Gastroesophageal sphincter (tissue), 4 donors: ENCODE results near the gene XKR7. TPM values are rescaled to one million over a fixed set of nuclear protein-coding genes. Genes with fewer than 3 reads are reported as not detected.
A peak's percentile ranks its signal among the peaks of the same experiment; 100 is the strongest.

Experiments
- ATAC-seq: fragments of 150-250 bp; one replicate; pipeline ENCODE4 v1.9.1; 2016; ENCODE audit warnings: mild to moderate bottlenecking, moderate library complexity
- H3K27ac ChIP-seq, 4 donors: fragments of 200-600 bp; sonication (generic) in 3 of 4; 1 replicate in 3 of 4; 2 replicates in 1 of 4; pipeline ENCODE4 v1.5.1; 2016 to 2019
- H3K27me3 ChIP-seq: fragments of 200-600 bp; sonication (generic); one replicate; pipeline ENCODE4 v1.5.1; 2019
- H3K36me3 ChIP-seq, 2 donors: fragments of 200-600 bp; sonication (generic); one replicate each; pipeline ENCODE4 v1.5.1; 2019; ENCODE audit warnings: control low read depth in 1 of 2
- H3K4me1 ChIP-seq, 3 donors: fragments of 200-600 bp; sonication (generic); 1 replicate in 2 of 3; 2 replicates in 1 of 3; pipeline ENCODE4 v1.5.1; 2016 to 2019; ENCODE audit warnings: control low read depth in 2 of 3
- H3K4me3 ChIP-seq, 2 donors: fragments of 200-600 bp; sonication (generic); one replicate each; pipeline ENCODE4 v1.5.1; 2019; ENCODE audit warnings: mild to moderate bottlenecking in 1 of 2, moderate library complexity in 1 of 2
- H3K9me3 ChIP-seq, 3 donors: fragments of 200-600 bp; sonication (generic); one replicate each; pipeline ENCODE4 v1.5.1; 2017 to 2019; ENCODE audit warnings: control low read depth in 2 of 3
- EP300 ChIP-seq: sonication (generic); formaldehyde crosslinking; IDR thresholded peaks from one replicate; pipeline ENCODE4 v1.6.1; 2017; ENCODE audit warnings: antibody characterized with exemption, mild to moderate bottlenecking
- POLR2A ChIP-seq, 2 donors: fragments of 450-650 bp; IDR thresholded peaks; one replicate each; pipeline ENCODE4 v1.6.1; 2017; ENCODE audit warnings: antibody characterized with exemption in 2 of 2, mild to moderate bottlenecking in 2 of 2, moderate library complexity in 1 of 2
- POLR2AphosphoS5 ChIP-seq: sonication (generic); formaldehyde crosslinking; IDR thresholded peaks from one replicate; pipeline ENCODE4 v1.6.1; 2017; ENCODE audit warnings: antibody characterized with exemption
- WGBS, 2 donors: methylation state at CpG; one replicate each; pipeline ENCODE4 v1.1.5; 2018; ENCODE audit warnings: low coverage in 1 of 2; 5-methylcytosine and 5-hydroxymethylcytosine counted together
- total RNA-seq, 4 donors: library from RNA; depleted of rRNA; stranded (reverse); fragments of >200 nt; gene quantifications; one replicate each; pipeline ENCODE4 v1.1.0, GENCODE V29; 2016
- TF ChIP-seq, protein P1 (sequence below), 4 experiments: fragments of 200-600 bp in 2 of 4; fragments of 450-650 bp in 2 of 4; sonication (generic) in 1 of 4; IDR thresholded peaks; one replicate each; pipeline ENCODE4 v1.5.1; 2017 to 2019; ENCODE audit warnings: antibody characterized with exemption in 4 of 4, mild to moderate bottlenecking in 2 of 4, moderate library complexity in 2 of 4

XKR7 gene
- total RNA-seq, 4 donors from 2014 or later, result 0.04 to 0.07 TPM; not detected in 2

DNA sequence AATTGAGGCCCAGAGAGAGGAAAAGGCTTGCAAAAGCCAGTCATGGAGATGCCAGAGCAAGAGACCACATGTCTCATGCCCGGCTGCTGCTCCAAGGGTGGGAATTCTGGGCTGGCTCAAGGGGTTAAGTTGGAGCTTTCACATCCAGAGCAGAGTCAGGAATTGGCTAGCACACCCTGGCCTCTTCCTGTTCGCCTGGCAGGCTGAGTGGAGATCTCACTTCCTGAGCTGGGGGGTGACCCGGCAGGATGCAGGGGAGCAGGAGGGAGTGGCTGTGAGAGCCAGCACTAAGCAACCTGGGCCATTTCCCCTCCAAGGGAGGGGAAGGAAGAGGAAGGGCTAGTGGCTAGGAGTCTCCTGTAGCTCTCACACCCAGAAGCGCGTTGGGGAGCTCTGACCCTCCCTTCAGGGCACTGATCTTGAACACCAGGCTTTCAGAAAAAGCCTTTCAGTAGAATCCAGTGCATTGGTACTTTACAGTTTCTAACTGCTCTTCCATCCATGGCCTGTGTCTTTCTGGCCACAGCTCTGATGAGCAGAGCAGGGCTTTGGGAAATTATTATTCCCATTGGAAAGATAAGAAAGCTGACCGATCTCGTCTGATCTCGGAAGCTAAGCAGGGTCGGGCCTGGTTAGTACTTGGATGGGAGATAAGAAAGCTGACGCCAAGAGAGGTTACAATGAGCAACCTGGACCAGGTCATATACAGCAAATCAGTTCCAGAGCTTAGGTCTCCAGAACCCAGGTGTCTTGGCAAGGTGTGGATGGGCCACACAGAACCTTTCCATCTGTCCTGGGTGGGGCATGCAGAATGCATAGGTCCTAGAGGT lies 40.1 kb downstream of the XKR7 start:
- WGBS, 2 donors, result 23 to 41% methylated on average over 3 to 7 of the region's 10 CpGs
- H3K27me3 ChIP-seq, result peaks cover 60% of the 10 kb centered on the region
- H3K27ac ChIP-seq, result peak overlapping the region in 3 of 4 donors; percentile 29 to 54 (median 49)
- H3K4me3 ChIP-seq, result no peak overlapping the region
- no peak for TF ChIP-seq EP300
- TF ChIP-seq POLR2AphosphoS5, result peak; percentile 6
- H3K4me1 ChIP-seq, result peaks cover 0 to 5% (median 0%) of the 10 kb centered on the region in 3 donors
- ATAC-seq, result peak; percentile 86
- H3K36me3 ChIP-seq, result no peaks in the 10 kb centered on the region
- H3K9me3 ChIP-seq, result no peaks in the 10 kb centered on the region

DNA sequence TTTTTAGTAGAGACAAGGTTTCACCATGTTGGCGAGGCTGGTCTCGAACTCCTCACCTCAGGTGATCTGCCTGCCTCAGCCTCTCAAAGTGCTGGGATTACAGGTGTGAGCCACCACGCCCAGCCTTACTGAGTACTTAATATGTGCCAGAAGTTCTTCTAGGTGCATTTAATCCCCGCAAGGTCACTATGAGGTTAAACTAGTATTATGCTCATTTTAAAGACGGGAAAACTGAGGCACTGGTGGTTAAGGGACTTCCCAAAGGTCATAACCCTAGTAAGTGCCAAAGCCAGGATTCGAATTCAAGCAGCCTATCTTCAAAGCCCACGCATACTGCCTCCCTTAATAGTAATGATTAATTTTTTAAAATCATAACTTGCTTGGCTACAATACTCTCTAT lies 41.6 kb downstream of the XKR7 start:
- no peak for TF ChIP-seq POLR2AphosphoS5
- no peak for TF ChIP-seq POLR2A (IDR thresholded peaks at IDR 0.05)
- TF ChIP-seq, protein P1, sequence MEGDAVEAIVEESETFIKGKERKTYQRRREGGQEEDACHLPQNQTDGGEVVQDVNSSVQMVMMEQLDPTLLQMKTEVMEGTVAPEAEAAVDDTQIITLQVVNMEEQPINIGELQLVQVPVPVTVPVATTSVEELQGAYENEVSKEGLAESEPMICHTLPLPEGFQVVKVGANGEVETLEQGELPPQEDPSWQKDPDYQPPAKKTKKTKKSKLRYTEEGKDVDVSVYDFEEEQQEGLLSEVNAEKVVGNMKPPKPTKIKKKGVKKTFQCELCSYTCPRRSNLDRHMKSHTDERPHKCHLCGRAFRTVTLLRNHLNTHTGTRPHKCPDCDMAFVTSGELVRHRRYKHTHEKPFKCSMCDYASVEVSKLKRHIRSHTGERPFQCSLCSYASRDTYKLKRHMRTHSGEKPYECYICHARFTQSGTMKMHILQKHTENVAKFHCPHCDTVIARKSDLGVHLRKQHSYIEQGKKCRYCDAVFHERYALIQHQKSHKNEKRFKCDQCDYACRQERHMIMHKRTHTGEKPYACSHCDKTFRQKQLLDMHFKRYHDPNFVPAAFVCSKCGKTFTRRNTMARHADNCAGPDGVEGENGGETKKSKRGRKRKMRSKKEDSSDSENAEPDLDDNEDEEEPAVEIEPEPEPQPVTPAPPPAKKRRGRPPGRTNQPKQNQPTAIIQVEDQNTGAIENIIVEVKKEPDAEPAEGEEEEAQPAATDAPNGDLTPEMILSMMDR (IDR thresholded peaks at IDR 0.05), result no peak
- TF ChIP-seq EP300, result no peak
- peak overlapping the region in 3 of 4 donors; percentile 49 to 68 (median 55) for H3K27ac ChIP-seq
- no peak for ATAC-seq

DNA sequence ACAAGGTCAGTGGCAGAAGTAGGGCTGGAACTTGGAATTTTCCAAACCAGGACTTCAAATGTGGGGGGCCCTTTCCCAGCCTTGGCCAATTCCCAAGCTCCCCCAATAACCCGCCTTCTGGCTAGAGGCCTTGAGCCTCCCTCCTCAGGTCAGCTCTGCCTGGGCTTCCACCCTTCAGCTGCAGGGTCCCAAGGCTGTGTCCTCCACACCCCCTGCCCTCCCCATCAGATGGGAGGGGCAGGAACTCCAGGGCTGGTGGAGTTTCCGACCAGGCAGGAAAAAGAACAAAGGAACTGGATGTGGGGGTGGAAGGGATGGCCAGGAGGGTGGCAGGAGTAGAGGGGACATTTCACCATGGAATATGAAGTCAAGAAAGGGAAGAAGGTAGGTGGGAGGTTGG lies 42.1 kb downstream of the XKR7 start, which contains the start of gene CCM2L:
CCM2L (plus strand) TSS at position 338 of the 400 bp plus-strand sequence; CDS start at position 355, 17 bp downstream.
- TF ChIP-seq POLR2A (IDR thresholded peaks at IDR 0.05), result no peak
- no peaks in the 10 kb centered on the region for H3K9me3 ChIP-seq
- no peaks in the 10 kb centered on the region for H3K36me3 ChIP-seq
- H3K27ac ChIP-seq, result peak within 1 kb of the TSS in 3 of 4 donors; percentile 49 to 68 (median 55)
- no CpG with 5 or more reads among the region's 2 CpGs for WGBS, 2 donors
- H3K4me3 ChIP-seq, result peak within 1 kb of the TSS in 1 of 2 donors; percentile 42
- H3K27me3 ChIP-seq, result peaks cover 81% of the 10 kb centered on the region
- peak; percentile 30 for ATAC-seq
- H3K4me1 ChIP-seq, result peaks cover 0 to 5% (median 0%) of the 10 kb centered on the region in 3 donors

More for the DNA sequence above, 41.6 kb downstream of the XKR7 start:
- peaks cover 75% of the 10 kb centered on the region for H3K27me3 ChIP-seq
- H3K36me3 ChIP-seq, result no peaks in the 10 kb centered on the region
- H3K4me1 ChIP-seq, result peaks cover 0 to 5% (median 0%) of the 10 kb centered on the region in 3 donors
- 83% methylated on average over 2 to 7 of the region's 7 CpGs for WGBS, 2 donors
- no peaks in the 10 kb centered on the region for H3K9me3 ChIP-seq
- H3K4me3 ChIP-seq, result no peak overlapping the region

GRCh38 chr20:32010666-32011065 lies 42.7 kb downstream of the XKR7 start:
- Histone ChIP-seq H3K27ac (peak overlapping the region in 3 of 4 donors; percentile 49 to 68 (median 55)), H3K4me3 (peak overlapping the region in 1 of 2 donors; percentile 42), H3K36me3 (no peaks in the 10 kb centered on the region), H3K27me3 (peaks cover 86% of the 10 kb centered on the region), H3K4me1 (peaks cover 0 to 5% (median 0%) of the 10 kb centered on the region in 3 donors), H3K9me3 (no peaks in the 10 kb centered on the region)
- ATAC-seq, result no peak
- 20 to 41% methylated on average over 3 to 8 of the region's 8 CpGs for WGBS, 2 donors
- TF ChIP-seq POLR2A (IDR thresholded peaks at IDR 0.05) (no peak), EP300 (no peak), POLR2AphosphoS5 (no peak)
- TF ChIP-seq, protein P1 (IDR thresholded peaks at IDR 0.05), result no peak

DNA sequence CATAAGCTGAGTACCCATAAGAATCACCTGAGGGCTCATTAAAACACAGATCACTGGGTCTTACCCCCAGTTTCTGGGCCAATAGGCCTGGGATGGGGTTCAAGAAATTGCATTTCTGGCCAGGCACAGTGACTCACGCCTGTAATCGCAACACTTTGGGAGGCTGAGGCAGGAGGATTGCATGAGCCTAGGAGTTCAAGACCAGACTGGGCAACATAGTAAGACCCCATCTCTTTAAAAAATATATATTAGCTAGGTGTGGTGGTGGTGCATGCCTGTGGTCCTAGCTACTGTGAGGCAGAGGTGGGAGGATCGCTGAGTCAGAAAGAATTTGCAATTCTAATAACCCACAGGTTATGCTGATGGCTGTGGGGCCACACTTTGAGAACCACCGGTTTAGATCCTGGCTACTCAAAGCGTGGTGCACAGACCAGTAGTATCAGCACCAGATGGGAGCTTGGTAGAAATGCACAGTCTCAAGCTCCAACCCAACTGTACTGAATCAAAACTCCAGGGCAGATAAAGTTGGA lies 44.3 kb downstream of the XKR7 start:
- TF ChIP-seq, protein P1 (IDR thresholded peaks at IDR 0.05), result no peak
- Histone ChIP-seq H3K9me3 (no peaks in the 10 kb centered on the region), H3K36me3 (no peaks in the 10 kb centered on the region), H3K4me1 (peaks cover 0 to 5% (median 0%) of the 10 kb centered on the region in 3 donors), H3K27ac (no peak overlapping the region), H3K27me3 (peaks cover 95% of the 10 kb centered on the region), H3K4me3 (peak overlapping the region in 1 of 2 donors; percentile 42)
- no peak for ATAC-seq
- WGBS, 2 donors, result 80 to 86% methylated on average over 2 to 3 of the region's 5 CpGs
